ENCODE measurements around the gene MACC1. TPM values are rescaled to one million over a fixed set of nuclear protein-coding genes. Genes with fewer than 3 reads are reported as not detected.

MACC1 gene, protein sequence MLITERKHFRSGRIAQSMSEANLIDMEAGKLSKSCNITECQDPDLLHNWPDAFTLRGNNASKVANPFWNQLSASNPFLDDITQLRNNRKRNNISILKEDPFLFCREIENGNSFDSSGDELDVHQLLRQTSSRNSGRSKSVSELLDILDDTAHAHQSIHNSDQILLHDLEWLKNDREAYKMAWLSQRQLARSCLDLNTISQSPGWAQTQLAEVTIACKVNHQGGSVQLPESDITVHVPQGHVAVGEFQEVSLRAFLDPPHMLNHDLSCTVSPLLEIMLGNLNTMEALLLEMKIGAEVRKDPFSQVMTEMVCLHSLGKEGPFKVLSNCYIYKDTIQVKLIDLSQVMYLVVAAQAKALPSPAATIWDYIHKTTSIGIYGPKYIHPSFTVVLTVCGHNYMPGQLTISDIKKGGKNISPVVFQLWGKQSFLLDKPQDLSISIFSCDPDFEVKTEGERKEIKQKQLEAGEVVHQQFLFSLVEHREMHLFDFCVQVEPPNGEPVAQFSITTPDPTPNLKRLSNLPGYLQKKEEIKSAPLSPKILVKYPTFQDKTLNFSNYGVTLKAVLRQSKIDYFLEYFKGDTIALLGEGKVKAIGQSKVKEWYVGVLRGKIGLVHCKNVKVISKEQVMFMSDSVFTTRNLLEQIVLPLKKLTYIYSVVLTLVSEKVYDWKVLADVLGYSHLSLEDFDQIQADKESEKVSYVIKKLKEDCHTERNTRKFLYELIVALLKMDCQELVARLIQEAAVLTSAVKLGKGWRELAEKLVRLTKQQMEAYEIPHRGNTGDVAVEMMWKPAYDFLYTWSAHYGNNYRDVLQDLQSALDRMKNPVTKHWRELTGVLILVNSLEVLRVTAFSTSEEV
- 9.6 to 16.4 TPM (median 11.3 TPM) in 3 replicates for polyA plus RNA-seq
- 11.0 TPM for polyA plus RNA-seq (2011; ENCODE audit: low read depth)
- polyA plus RNA-seq (2011; cell fraction: cytosol; rRNA removed), result 5.1 and 12.4 TPM in 2 replicates
- polyA plus RNA-seq (2011; cell fraction: nucleus; rRNA removed), result 13.1 and 17.2 TPM in 2 replicates
- 11.0 and 14.0 TPM in 2 replicates for polyA plus RNA-seq (2012; ENCODE audit: low replicate concordance)
- polyA minus RNA-seq, result 11.1 to 54.0 TPM (median 28.9 TPM) in 3 replicates
- 20.0 TPM for polyA minus RNA-seq (2011; cell fraction: cytosol; rRNA and poly(A)+ RNA removed)
- 40.9 and 87.0 TPM in 2 replicates for polyA minus RNA-seq (2011; cell fraction: nucleus; rRNA and poly(A)+ RNA removed)

DNA sequence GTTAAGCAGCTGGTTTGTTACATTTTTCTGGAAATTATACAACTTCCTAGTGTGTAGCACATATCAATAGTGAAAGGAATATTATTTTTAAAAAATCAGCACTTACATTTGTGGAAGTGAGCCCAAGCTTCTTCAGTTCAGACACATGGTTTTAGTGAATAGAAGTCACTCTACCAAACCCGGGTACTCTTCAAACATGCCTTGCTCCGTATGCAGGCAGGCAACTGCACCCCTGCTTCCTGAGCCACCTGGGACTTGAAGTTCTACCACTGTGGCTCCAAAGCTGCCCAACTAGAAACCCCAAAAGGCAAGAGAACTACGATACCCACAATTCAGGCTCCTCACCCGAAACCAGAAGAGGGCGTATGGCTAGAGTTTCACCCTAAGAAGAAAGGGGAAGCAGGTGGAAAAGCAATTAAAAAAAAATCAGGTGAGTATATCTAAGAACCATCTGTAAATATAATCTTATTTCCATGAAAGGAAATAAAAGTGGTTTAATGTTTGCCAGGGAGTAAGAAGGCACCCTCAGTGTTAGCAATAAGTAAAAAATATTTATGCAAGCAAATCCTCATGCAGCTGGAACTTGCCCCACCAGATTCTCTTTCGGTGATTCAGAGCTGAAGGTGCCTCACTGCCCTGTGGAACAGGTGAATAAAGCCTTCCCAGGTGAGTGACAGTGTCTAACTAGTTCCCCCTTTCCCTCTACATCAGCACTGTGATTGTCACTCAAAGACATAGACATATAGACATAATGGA lies at the start of gene MACC1:
Gene MACC1 (minus strand): TSS at position 192 of the 756 bp plus-strand sequence. CDS start 55,522 bp downstream, outside the sequence.
- no peaks in the 10 kb centered on the region for H3K9me1 ChIP-seq (ENCODE audit: control insufficient read depth, extremely low read depth, insufficient read depth, low read length)
- H3K27me3 ChIP-seq (ENCODE audit: control insufficient read depth, extremely low read depth, insufficient read depth, low read length), result no peaks in the 10 kb centered on the region
- dilution Hi-C loops (cut with MboI; ENCODE audit: extremely low pct_ligation_motif_present, low sequenced_read_pairs), result no loop called here
- no peaks in the 10 kb centered on the region for H3K9me3 ChIP-seq (ENCODE audit: control insufficient read depth, low read depth, low read length)
- peak within 1 kb of the TSS; percentile 97 for H3K27ac ChIP-seq (ENCODE audit: control insufficient read depth, insufficient read depth, low read length)
- H3K36me3 ChIP-seq (ENCODE audit: control insufficient read depth in 2 of 2, extremely low read depth in 1 of 2, insufficient read depth in 2 of 2, low read length in 2 of 2), result no peaks in the 10 kb centered on the region
- TF ChIP-seq CTCF (optimal IDR thresholded peaks at IDR 0.05 in 1 of 3, IDR thresholded peaks at IDR 0.05 in 1 of 3, conservative IDR thresholded peaks at IDR 0.05 in 1 of 3; ENCODE audit: extremely low read depth in 1 of 3, insufficient read depth in 2 of 3, low read length in 3 of 3), result peak; percentile 56 to 77 (median 64)
- no peak for TF ChIP-seq EZH2 (IDR thresholded peaks at IDR 0.05; ENCODE audit: low read length)
- H3K4me3 ChIP-seq (ENCODE audit: control insufficient read depth in 2 of 3, extremely low read depth in 1 of 3, insufficient read depth in 2 of 3, low read depth in 1 of 3, low read length in 3 of 3), result peak within 1 kb of the TSS; percentile 50 to 84 (median 71)
- peaks cover 37% of the 10 kb centered on the region for H3K79me2 ChIP-seq (ENCODE audit: control insufficient read depth, insufficient read depth, low read length)
- peak; percentile 66 for DNase-seq (ENCODE audit: low read depth, low spot score)
- peak within 1 kb of the TSS; percentile 55 for H2AFZ ChIP-seq (ENCODE audit: control insufficient read depth, low read length)
- no peaks in the 10 kb centered on the region for H4K20me1 ChIP-seq (ENCODE audit: control insufficient read depth, extremely low read depth, insufficient read depth, low read length)
- H3K9ac ChIP-seq (ENCODE audit: control insufficient read depth, extremely low read depth, insufficient read depth, low read length), result peak within 1 kb of the TSS; percentile 83
- FAIRE-seq, result peak; percentile 92
- peak within 1 kb of the TSS; percentile 86 for H3K4me2 ChIP-seq (ENCODE audit: control insufficient read depth, extremely low read depth, insufficient read depth, low read depth, low read length)
- peaks cover 29% of the 10 kb centered on the region for H3K4me1 ChIP-seq (ENCODE audit: control insufficient read depth, extremely low read depth, insufficient read depth, low read length)

DNA sequence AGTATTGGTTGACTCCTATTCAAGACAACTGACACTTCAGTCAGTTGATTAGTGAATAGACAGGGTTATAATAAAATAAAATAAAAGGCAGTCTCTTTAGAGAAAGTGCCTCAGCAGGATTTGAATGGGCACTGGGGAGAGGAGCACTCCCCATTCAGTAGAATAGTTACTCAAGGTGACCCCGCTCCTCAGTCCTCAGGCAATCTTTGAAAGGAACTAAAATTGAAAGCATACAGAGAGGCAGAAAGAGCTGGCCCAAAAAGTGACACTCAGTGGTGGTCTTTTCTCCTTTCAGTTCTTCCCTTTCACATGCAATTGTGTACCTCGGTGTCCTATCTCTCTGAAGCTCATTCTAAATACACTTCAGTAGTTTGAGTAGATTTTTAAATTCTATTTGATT lies 47.4 kb upstream of the MACC1 start:
- dilution Hi-C loops (cut with MboI; ENCODE audit: extremely low pct_ligation_motif_present, low sequenced_read_pairs), result no loop called here
- Histone ChIP-seq H3K9ac (ENCODE audit: control insufficient read depth, extremely low read depth, insufficient read depth, low read length) (no peak overlapping the region), H3K4me1 (ENCODE audit: control insufficient read depth, extremely low read depth, insufficient read depth, low read length) (peaks cover 1% of the 10 kb centered on the region), H3K9me1 (ENCODE audit: control insufficient read depth, extremely low read depth, insufficient read depth, low read length) (no peaks in the 10 kb centered on the region), H3K79me2 (ENCODE audit: control insufficient read depth, insufficient read depth, low read length) (no peaks in the 10 kb centered on the region), H3K27ac (ENCODE audit: control insufficient read depth, insufficient read depth, low read length) (no peak overlapping the region), H3K9me3 (ENCODE audit: control insufficient read depth, low read depth, low read length) (no peaks in the 10 kb centered on the region), H3K27me3 (ENCODE audit: control insufficient read depth, extremely low read depth, insufficient read depth, low read length) (no peaks in the 10 kb centered on the region), H3K36me3 (ENCODE audit: control insufficient read depth in 2 of 2, extremely low read depth in 1 of 2, insufficient read depth in 2 of 2, low read length in 2 of 2) (no peaks in the 10 kb centered on the region), H4K20me1 (ENCODE audit: control insufficient read depth, extremely low read depth, insufficient read depth, low read length) (no peaks in the 10 kb centered on the region), H2AFZ (ENCODE audit: control insufficient read depth, low read length) (no peak overlapping the region), H3K4me2 (ENCODE audit: control insufficient read depth, extremely low read depth, insufficient read depth, low read depth, low read length) (no peak overlapping the region), H3K4me3 (ENCODE audit: control insufficient read depth in 2 of 3, extremely low read depth in 1 of 3, insufficient read depth in 2 of 3, low read depth in 1 of 3, low read length in 3 of 3) (no peak overlapping the region)
- TF ChIP-seq EZH2 (IDR thresholded peaks at IDR 0.05; ENCODE audit: low read length) (no peak), CTCF (optimal IDR thresholded peaks at IDR 0.05 in 1 of 3, IDR thresholded peaks at IDR 0.05 in 1 of 3, conservative IDR thresholded peaks at IDR 0.05 in 1 of 3; ENCODE audit: extremely low read depth in 1 of 3, insufficient read depth in 2 of 3, low read length in 3 of 3) (no peak)
- no peak for FAIRE-seq
- DNase-seq (ENCODE audit: low read depth, low spot score), result no peak

Measured in keratinocyte (primary cell).